Progenitor cell of endocrine pancreas (in vitro differentiated cells): ENCODE data around the gene MCAT. TPM values are rescaled to one million over a fixed set of nuclear protein-coding genes. Genes with fewer than 3 reads are reported as not detected.

Experiments
- DNase-seq: peaks from one replicate; pipeline ENCODE4 v3.0.0; 2021; ENCODE audit warnings: low spot score; ENCODE audit not compliant: unreplicated experiment
- H3K27ac Mint-ChIP-seq: 2 replicates; pipeline ENCODE4 v1.8.0; 2021; ENCODE audit warnings: mild to moderate bottlenecking, moderate library complexity, mixed read lengths
- H3K27me3 Mint-ChIP-seq: 2 replicates; pipeline ENCODE4 v1.8.0; 2021; ENCODE audit warnings: mixed read lengths
- H3K36me3 Mint-ChIP-seq: 2 replicates; pipeline ENCODE4 v1.8.0; 2022; ENCODE audit warnings: mixed read lengths; ENCODE audit not compliant: insufficient read depth
- H3K4me1 Mint-ChIP-seq: 2 replicates; pipeline ENCODE4 v1.8.0; 2021; ENCODE audit warnings: low read depth, mixed read lengths
- H3K4me3 Mint-ChIP-seq: 2 replicates; pipeline ENCODE4 v1.8.0; 2021; ENCODE audit warnings: low read depth, mild to moderate bottlenecking, moderate library complexity, mixed read lengths
- H3K9me3 Mint-ChIP-seq: 2 replicates; pipeline ENCODE4 v1.8.0; 2021; ENCODE audit warnings: low read depth, mixed read lengths
- total RNA-seq: library from RNA; stranded (reverse); gene quantifications from 2 replicates; pipeline ENCODE4 v1.2.1, GENCODE V29; 2021
- TF ChIP-seq, protein P1 (sequence below): fragments of 200-600 bp; sonication (generic); IDR thresholded peaks from one replicate; pipeline ENCODE4 v1.5.0; 2021; ENCODE audit warnings: antibody characterized with exemption, mild to moderate bottlenecking; ENCODE audit not compliant: unreplicated experiment

Gene MCAT
- total RNA-seq, 1 donor from 2014 or later = 20.4 TPM

GRCh38 chr22:43099095-43099494 lies 44.1 kb downstream of the MCAT start:
- TF ChIP-seq, protein P1, sequence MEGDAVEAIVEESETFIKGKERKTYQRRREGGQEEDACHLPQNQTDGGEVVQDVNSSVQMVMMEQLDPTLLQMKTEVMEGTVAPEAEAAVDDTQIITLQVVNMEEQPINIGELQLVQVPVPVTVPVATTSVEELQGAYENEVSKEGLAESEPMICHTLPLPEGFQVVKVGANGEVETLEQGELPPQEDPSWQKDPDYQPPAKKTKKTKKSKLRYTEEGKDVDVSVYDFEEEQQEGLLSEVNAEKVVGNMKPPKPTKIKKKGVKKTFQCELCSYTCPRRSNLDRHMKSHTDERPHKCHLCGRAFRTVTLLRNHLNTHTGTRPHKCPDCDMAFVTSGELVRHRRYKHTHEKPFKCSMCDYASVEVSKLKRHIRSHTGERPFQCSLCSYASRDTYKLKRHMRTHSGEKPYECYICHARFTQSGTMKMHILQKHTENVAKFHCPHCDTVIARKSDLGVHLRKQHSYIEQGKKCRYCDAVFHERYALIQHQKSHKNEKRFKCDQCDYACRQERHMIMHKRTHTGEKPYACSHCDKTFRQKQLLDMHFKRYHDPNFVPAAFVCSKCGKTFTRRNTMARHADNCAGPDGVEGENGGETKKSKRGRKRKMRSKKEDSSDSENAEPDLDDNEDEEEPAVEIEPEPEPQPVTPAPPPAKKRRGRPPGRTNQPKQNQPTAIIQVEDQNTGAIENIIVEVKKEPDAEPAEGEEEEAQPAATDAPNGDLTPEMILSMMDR = no peak

GRCh38 chr22:43098356-43098755 lies 44.8 kb downstream of the MCAT start:
- H3K4me3 Mint-ChIP-seq = no peak overlapping the region
- H3K4me1 Mint-ChIP-seq = peaks cover 1% of the 10 kb centered on the region
- no peak overlapping the region for H3K27ac Mint-ChIP-seq
- H3K36me3 Mint-ChIP-seq = peaks cover 2% of the 10 kb centered on the region
- H3K9me3 Mint-ChIP-seq = peaks cover 7% of the 10 kb centered on the region
- no peak for DNase-seq
- TF ChIP-seq, protein P1 = no peak
- peaks cover 8% of the 10 kb centered on the region for H3K27me3 Mint-ChIP-seq

More at GRCh38 chr22:43099095-43099494, 44.1 kb downstream of the MCAT start:
- Mint-ChIP-seq H3K4me1 (peaks cover 8% of the 10 kb centered on the region), H3K36me3 (peaks cover 2% of the 10 kb centered on the region), H3K27me3 (peaks cover 8% of the 10 kb centered on the region), H3K9me3 (peaks cover 7% of the 10 kb centered on the region), H3K4me3 (no peak overlapping the region), H3K27ac (no peak overlapping the region)
- no peak for DNase-seq

DNA sequence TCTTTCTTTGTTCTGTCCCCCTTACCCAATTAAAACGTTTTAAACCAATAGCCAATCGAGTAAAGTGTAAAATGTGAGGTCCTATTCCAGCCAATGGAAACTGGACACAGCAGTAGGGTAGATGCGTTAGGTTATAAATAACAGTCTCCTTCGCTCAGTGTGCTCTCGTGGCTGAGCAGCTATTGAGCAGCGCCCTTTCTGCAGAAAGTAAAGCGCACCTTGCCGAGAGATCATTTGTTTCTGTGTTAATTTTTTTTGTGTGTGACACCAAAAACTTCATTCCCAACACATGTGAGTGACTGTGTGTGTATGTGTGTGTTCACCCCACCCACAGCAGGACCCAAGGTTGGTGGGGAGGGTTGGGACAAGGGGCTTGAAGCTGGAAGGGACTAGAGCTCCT lies 46.8 kb downstream of the MCAT start:
- DNase-seq = no peak
- peaks cover 2% of the 10 kb centered on the region for H3K36me3 Mint-ChIP-seq

DNA sequence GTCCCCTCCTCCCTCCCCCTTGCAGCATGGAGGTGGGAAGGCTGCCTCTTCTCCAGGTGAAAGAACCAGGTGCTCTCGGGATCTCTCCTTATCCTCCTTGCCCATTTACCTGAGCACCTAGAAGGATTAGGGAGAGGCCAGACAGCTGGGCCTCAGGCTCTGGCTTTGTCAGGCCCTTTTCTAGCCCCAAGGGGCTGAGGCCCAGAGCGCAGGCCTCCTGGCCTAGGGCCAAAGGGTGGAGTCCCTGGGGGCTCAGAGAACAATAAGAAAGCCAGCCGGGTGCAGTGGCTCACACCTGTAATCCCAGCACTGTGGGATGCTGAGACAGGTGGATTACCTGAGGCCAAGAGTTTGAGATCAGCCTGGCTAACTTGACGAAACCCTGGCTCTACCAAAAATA lies 48.6 kb downstream of the MCAT start:
- Mint-ChIP-seq H3K4me3 (no peak overlapping the region), H3K4me1 (no peaks in the 10 kb centered on the region), H3K9me3 (peaks cover 7% of the 10 kb centered on the region), H3K27ac (no peak overlapping the region), H3K36me3 (peaks cover 2% of the 10 kb centered on the region), H3K27me3 (no peaks in the 10 kb centered on the region)
- TF ChIP-seq, protein P1 = no peak
- no peak for DNase-seq

More for the DNA sequence above, 46.8 kb downstream of the MCAT start:
- no peak overlapping the region for H3K4me3 Mint-ChIP-seq
- no peaks in the 10 kb centered on the region for H3K4me1 Mint-ChIP-seq
- no peak overlapping the region for H3K27ac Mint-ChIP-seq
- H3K9me3 Mint-ChIP-seq = peaks cover 7% of the 10 kb centered on the region
- H3K27me3 Mint-ChIP-seq = peaks cover 4% of the 10 kb centered on the region
- TF ChIP-seq, protein P1 = no peak

DNA sequence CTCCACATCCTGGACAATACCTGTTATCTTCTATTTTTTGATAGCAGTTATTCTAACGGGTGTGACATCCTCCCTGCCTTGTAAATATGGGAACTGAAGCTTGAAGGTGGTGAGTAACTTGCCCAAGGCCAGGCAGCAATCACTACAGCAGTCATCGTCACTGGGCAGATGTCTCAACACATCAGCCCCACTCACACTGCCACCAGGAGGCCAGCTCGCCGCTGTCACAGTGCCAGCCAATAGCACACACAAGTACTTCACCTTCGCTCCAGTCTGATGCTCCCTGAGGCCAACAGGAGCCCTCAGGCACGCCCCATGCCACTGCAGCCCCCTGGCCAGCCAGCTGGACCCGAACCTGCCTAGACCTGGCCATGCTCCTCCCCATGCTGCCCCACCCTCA lies 49.1 kb downstream of the MCAT start:
- Mint-ChIP-seq H3K4me3 (no peak overlapping the region), H3K36me3 (peaks cover 2% of the 10 kb centered on the region), H3K27me3 (no peaks in the 10 kb centered on the region), H3K9me3 (peaks cover 7% of the 10 kb centered on the region), H3K4me1 (no peaks in the 10 kb centered on the region), H3K27ac (no peak overlapping the region)
- TF ChIP-seq, protein P1 = no peak
- no peak for DNase-seq
